SK-N-SH (cell line): ENCODE results near the gene G3BP1. TPM values are rescaled to one million over a fixed set of nuclear protein-coding genes. Genes with fewer than 3 reads are reported as not detected.

Experiments
- CTCF ChIA-PET: fragments of 300-600, 350-600 bp; formaldehyde crosslinking; extraction: SDS; loops from one replicate; lab custom pipeline; 2021; lab: Yijun Ruan, JAX
- POLR2A ChIA-PET: fragments of 350-600 bp; sonication (Branson Sonifier 250); formaldehyde crosslinking; extraction: SDS; loops from one replicate; lab custom pipeline; 2020; ENCODE audit warnings: antibody characterized with exemption, inconsistent platforms; lab: Yijun Ruan, JAX
- DNase-seq: peaks from one replicate; pipeline ENCODE4 v3.0.0; 2012
- H2AFZ ChIP-seq: fragments of 200-600 bp; sonication (generic); 2 replicates; pipeline ENCODE4 v1.8.1; 2016; ENCODE audit warnings: antibody characterized with exemption, mild to moderate bottlenecking, low read depth
- H3F3A ChIP-seq: fragments of 200-600 bp; sonication (generic); replicated peaks from 2 replicates; pipeline ENCODE3; 2016; ENCODE audit warnings: antibody characterized with exemption, mild to moderate bottlenecking; ENCODE audit not compliant: insufficient read depth
- H3K27ac ChIP-seq, 2 experiments: fragments of 200-500 bp in 1 of 2; fragments of 200-600 bp in 1 of 2; sonication (Bioruptor generic) in 1 of 2; sonication (generic), shearing (Covaris generic) in 1 of 2; 2 replicates each; pipeline versions ENCODE4 v1.5.1 to v1.6.1; 2014 to 2016; ENCODE audit warnings: low read depth in 2 of 2, inconsistent platforms in 1 of 2, low read length in 1 of 2, mild to moderate bottlenecking in 1 of 2, mixed read lengths in 1 of 2
- H3K27me3 ChIP-seq: fragments of 200-600 bp; sonication (generic), shearing (Covaris generic); 2 replicates; pipeline ENCODE4 v1.6.1; 2016; ENCODE audit warnings: mixed run types; ENCODE audit not compliant: insufficient read depth
- H3K36me3 ChIP-seq, 2 experiments: fragments of 200-500 bp in 1 of 2; fragments of 200-600 bp in 1 of 2; sonication (Bioruptor generic) in 1 of 2; sonication (generic) in 1 of 2; replicated peaks in 1 of 2; 2 replicates each; pipeline versions ENCODE3 to v1.5.1; 2014 to 2016; ENCODE audit warnings: low read length in 1 of 2, mild to moderate bottlenecking in 1 of 2; ENCODE audit not compliant: insufficient read depth in 2 of 2, control insufficient read depth in 1 of 2
- H3K4me1 ChIP-seq, 2 experiments: fragments of 200-500 bp in 1 of 2; fragments of 200-600 bp in 1 of 2; sonication (Bioruptor generic) in 1 of 2; sonication (generic), shearing (Covaris generic) in 1 of 2; 2 replicates each; pipeline versions ENCODE4 v1.5.1 to v1.6.1; 2014 to 2016; ENCODE audit warnings: low read depth in 1 of 2, low read length in 1 of 2, mixed run types in 1 of 2; ENCODE audit not compliant: insufficient read depth in 2 of 2, control insufficient read depth in 1 of 2
- H3K4me2 ChIP-seq: fragments of 200-600 bp; sonication (generic), shearing (Covaris generic); 2 replicates; pipeline ENCODE4 v1.6.1; 2017; ENCODE audit warnings: mixed run types
- H3K4me3 ChIP-seq, 2 experiments: fragments of 200-500 bp in 1 of 2; fragments of 200-600 bp in 1 of 2; sonication (Bioruptor generic) in 1 of 2; sonication (generic), shearing (Covaris generic) in 1 of 2; 2 replicates each; pipeline versions ENCODE4 v1.5.1 to v1.8.1; 2014 to 2016; ENCODE audit warnings: low read depth in 2 of 2, inconsistent platforms in 1 of 2, low read length in 1 of 2, mild to moderate bottlenecking in 1 of 2, mixed read lengths in 1 of 2, moderate library complexity in 1 of 2
- H3K79me2 ChIP-seq: fragments of 200-600 bp; sonication (generic); 2 replicates; pipeline ENCODE4 v1.8.1; 2017; ENCODE audit warnings: mild to moderate bottlenecking; ENCODE audit not compliant: insufficient read depth
- H3K9ac ChIP-seq: fragments of 200-600 bp; sonication (generic); 2 replicates; pipeline ENCODE4 v1.6.1; 2017; ENCODE audit warnings: mixed run types
- H3K9me2 ChIP-seq: fragments of 200-600 bp; sonication (generic); 2 replicates; pipeline ENCODE4 v1.6.1; 2017; ENCODE audit warnings: mixed run types
- H3K9me3 ChIP-seq: fragments of 200-600 bp; sonication (generic); 2 replicates; pipeline ENCODE4 v1.6.1; 2017; ENCODE audit warnings: mixed run types, mild to moderate bottlenecking, moderate library complexity
- H4K20me1 ChIP-seq: fragments of 200-600 bp; sonication (generic); 2 replicates; pipeline ENCODE4 v1.6.1; 2017; ENCODE audit warnings: mild to moderate bottlenecking, mixed run types; ENCODE audit not compliant: insufficient read depth
- ELF1 ChIP-seq: IDR thresholded peaks from 2 replicates; pipeline ENCODE4 v1.4.0; 2012
- EP300 ChIP-seq, 2 experiments: IDR thresholded peaks; 2 replicates each; pipeline versions ENCODE4 v1.4.0 to v1.6.1; 2012; ENCODE audit warnings: borderline replicate concordance in 1 of 2, low read depth in 1 of 2, low read length in 1 of 2
- EZH2phosphoT487 ChIP-seq: fragments of 200-600 bp; sonication (generic); IDR thresholded peaks from 2 replicates; pipeline ENCODE4 v1.6.1; 2017; ENCODE audit warnings: low read depth, mixed run types, mild to moderate bottlenecking, antibody characterized with exemption, moderate library complexity, borderline replicate concordance
- FOXM1 ChIP-seq: IDR thresholded peaks from 2 replicates; pipeline ENCODE4 v1.4.0; 2012; ENCODE audit warnings: low read depth, mild to moderate bottlenecking
- GABPA ChIP-seq: IDR thresholded peaks from 2 replicates; pipeline ENCODE4 v1.4.0; 2012; ENCODE audit warnings: low read depth, mild to moderate bottlenecking
- GATA2 ChIP-seq: sonication (generic); formaldehyde crosslinking; IDR thresholded peaks from 2 replicates; pipeline ENCODE4 v1.5.0; 2020; ENCODE audit warnings: mild to moderate bottlenecking, missing genetic modification reagents
- JUND ChIP-seq: IDR thresholded peaks from 2 replicates; pipeline ENCODE4 v1.4.0; 2012
- MAX ChIP-seq: IDR thresholded peaks from 2 replicates; pipeline ENCODE4 v1.4.0; 2012; ENCODE audit warnings: low read depth
- MXI1 ChIP-seq: IDR thresholded peaks from 2 replicates; pipeline ENCODE4 v1.6.1; 2012; ENCODE audit warnings: mild to moderate bottlenecking, low read depth, low read length, improper control_type of control experiment
- NFIC ChIP-seq: IDR thresholded peaks from 2 replicates; pipeline ENCODE4 v1.4.0; 2012; ENCODE audit warnings: borderline replicate concordance
- PBX3 ChIP-seq: IDR thresholded peaks from 2 replicates; pipeline ENCODE4; 2012
- POLR2AphosphoS5 ChIP-seq: IDR thresholded peaks from 2 replicates; pipeline ENCODE4 v1.6.1; 2012; ENCODE audit warnings: low read depth, low read length
- RAD21 ChIP-seq: IDR thresholded peaks from 2 replicates; pipeline ENCODE4 v1.6.1; 2012; ENCODE audit warnings: mild to moderate bottlenecking, low read length
- RCOR1 ChIP-seq: fragments of 150-350 bp; IDR thresholded peaks from 2 replicates; pipeline ENCODE4 v1.6.1; 2017; ENCODE audit warnings: antibody characterized with exemption, low read length
- SIN3A ChIP-seq: IDR thresholded peaks from 2 replicates; pipeline ENCODE4 v1.6.1; 2012; ENCODE audit warnings: low read depth, mild to moderate bottlenecking, low read length, moderate library complexity, borderline replicate concordance
- SMC3 ChIP-seq: IDR thresholded peaks from 2 replicates; pipeline ENCODE4 v1.6.1; 2012; ENCODE audit warnings: low read depth, low read length, improper control_type of control experiment
- TEAD4 ChIP-seq: IDR thresholded peaks from 2 replicates; pipeline ENCODE4 v1.4.0; 2012; ENCODE audit warnings: mild to moderate bottlenecking, borderline replicate concordance; ENCODE audit not compliant: insufficient read depth
- USF2 ChIP-seq: fragments of 150-350 bp; IDR thresholded peaks from 2 replicates; pipeline ENCODE4 v1.6.1; 2017; ENCODE audit warnings: antibody characterized with exemption, low read length, low read depth, borderline replicate concordance
- ZBTB33 ChIP-seq: IDR thresholded peaks from 2 replicates; pipeline ENCODE4 v1.4.0; 2012; ENCODE audit warnings: low read depth, borderline replicate concordance
- WGBS: methylation state at CpG from one replicate; pipeline ENCODE4 v1.1.6; 2017; ENCODE audit warnings: low lambda C conversion rate; 5-methylcytosine and 5-hydroxymethylcytosine counted together
- polyA plus RNA-seq, 3 experiments: library from polyadenylated mRNA; depleted of rRNA; stranded (reverse); fragments of >200 nt; gene quantifications; 2 replicates each; pipeline ENCODE4 v1.2.3, GENCODE V29; 2012

G3BP1 gene
- polyA plus RNA-seq, 1 of the 3 experiments (the other 2 are of a cell fraction), result 21.7 TPM

- H3K4me2 ChIP-seq, result no peak overlapping the region
- no peaks in the 10 kb centered on the region for H4K20me1 ChIP-seq
- POLR2A ChIA-PET, result interaction anchor here (0.5 to 0.9 kb wide), 2 partner anchors 16 to 350 kb away, joined by 3 to 4 read pairs; partner anchors contain the start of gene G3BP1
- no peak overlapping the region for H3K27ac ChIP-seq
- no peaks in the 10 kb centered on the region for H3K9me2 ChIP-seq
- no peak overlapping the region for H3K4me3 ChIP-seq
- peaks cover 0 to 17% of the 10 kb centered on the region in 2 experiments; a peak in 1 of 4 replicates for H3K4me1 ChIP-seq
- no peak for DNase-seq
- peaks cover 5 to 12% of the 10 kb centered on the region in 2 experiments for H3K36me3 ChIP-seq
- no peak overlapping the region for H3K9ac ChIP-seq
- H2AFZ ChIP-seq, result no peak overlapping the region
- CTCF ChIA-PET, result interaction anchor here (0.7 to 7.7 kb wide), 3 partner anchors 14 to 103 kb away, joined by 3 to 88 read pairs (median 4); no protein-coding TSS in a partner anchor
- peaks cover 71% of the 10 kb centered on the region for H3K79me2 ChIP-seq
- H3K27me3 ChIP-seq, result no peaks in the 10 kb centered on the region
- 96% methylated on average over 3 of the region's 3 CpGs for WGBS
- no peaks in the 10 kb centered on the region for H3K9me3 ChIP-seq
- H3F3A ChIP-seq, result no peaks in the 10 kb centered on the region
- no peak for TF ChIP-seq TEAD4
- TF ChIP-seq MXI1, result no peak
- no peak for TF ChIP-seq POLR2AphosphoS5
- TF ChIP-seq GABPA, result no peak
- no peak for TF ChIP-seq RAD21
- no peak for TF ChIP-seq EZH2phosphoT487
- no peak for TF ChIP-seq ELF1
- TF ChIP-seq JUND, result no peak
- no peak for TF ChIP-seq EP300 (IDR thresholded peaks at IDR 0.05; ENCODE audit: borderline replicate concordance in 1 of 2, low read depth in 1 of 2, low read length in 1 of 2)
- no peak for TF ChIP-seq RCOR1
- no peak for TF ChIP-seq USF2
- TF ChIP-seq GATA2, result no peak
- TF ChIP-seq MAX, result no peak
- TF ChIP-seq PBX3, result no peak
- no peak for TF ChIP-seq NFIC
- no peak for TF ChIP-seq ZBTB33
- TF ChIP-seq SMC3, result no peak
- TF ChIP-seq FOXM1, result no peak
- TF ChIP-seq SIN3A, result no peak
These were observed 16.4 kb upstream of the G3BP1 start for GRCh38 chr5:151755383-151755782.
